Amniotic stem cell (primary cell): ENCODE measurements around the gene UST.

Experiments used
- DNase-seq: peaks from one replicate; lab custom pipeline; 2025; lab: John Stamatoyannopoulos, UW

Gene UST, protein sequence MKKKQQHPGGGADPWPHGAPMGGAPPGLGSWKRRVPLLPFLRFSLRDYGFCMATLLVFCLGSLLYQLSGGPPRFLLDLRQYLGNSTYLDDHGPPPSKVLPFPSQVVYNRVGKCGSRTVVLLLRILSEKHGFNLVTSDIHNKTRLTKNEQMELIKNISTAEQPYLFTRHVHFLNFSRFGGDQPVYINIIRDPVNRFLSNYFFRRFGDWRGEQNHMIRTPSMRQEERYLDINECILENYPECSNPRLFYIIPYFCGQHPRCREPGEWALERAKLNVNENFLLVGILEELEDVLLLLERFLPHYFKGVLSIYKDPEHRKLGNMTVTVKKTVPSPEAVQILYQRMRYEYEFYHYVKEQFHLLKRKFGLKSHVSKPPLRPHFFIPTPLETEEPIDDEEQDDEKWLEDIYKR

DNA sequence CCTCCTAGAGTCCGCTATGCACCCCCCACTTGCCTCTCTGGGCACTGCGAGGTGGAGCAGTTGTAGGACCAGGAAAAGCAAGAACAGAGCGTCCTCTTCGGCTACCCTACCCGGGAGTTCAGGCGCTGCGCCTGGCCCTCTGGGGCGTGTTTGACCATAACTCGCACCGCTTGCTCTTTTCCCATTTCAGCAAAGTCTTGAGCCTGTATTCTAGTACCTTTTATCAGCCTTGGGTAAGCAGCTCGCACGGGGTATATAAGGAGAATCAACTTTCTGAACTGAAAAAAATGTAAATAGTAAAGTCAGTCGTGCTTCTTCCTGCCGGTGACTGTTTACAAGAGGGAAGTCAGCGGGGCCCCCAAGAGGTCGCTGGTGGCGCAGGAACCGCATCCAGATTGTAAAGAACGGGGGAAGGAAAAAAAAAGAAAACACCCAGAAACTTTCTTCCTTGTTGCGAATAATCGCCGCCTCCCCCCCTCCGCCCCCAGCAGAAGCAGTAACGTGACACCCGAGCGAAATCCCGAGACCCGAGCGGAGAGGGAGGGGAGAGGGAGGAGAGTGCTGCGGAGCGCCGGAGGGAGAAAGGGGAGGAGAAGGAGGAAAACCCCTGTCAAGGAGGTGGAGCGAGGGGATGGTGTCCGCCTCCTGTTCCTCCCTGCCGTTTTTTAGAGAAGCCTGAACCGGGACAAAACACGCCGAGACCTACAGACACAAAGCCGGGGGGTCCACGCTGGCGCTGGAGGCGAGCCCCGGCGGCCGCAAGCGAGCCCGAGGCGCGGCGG is at the start of gene UST:
Gene UST, plus strand, starts transcription at position 668 of the 782 bp plus-strand sequence. CDS start 401 bp downstream, outside the sequence.
- peak; percentile 86 for DNase-seq

DNA sequence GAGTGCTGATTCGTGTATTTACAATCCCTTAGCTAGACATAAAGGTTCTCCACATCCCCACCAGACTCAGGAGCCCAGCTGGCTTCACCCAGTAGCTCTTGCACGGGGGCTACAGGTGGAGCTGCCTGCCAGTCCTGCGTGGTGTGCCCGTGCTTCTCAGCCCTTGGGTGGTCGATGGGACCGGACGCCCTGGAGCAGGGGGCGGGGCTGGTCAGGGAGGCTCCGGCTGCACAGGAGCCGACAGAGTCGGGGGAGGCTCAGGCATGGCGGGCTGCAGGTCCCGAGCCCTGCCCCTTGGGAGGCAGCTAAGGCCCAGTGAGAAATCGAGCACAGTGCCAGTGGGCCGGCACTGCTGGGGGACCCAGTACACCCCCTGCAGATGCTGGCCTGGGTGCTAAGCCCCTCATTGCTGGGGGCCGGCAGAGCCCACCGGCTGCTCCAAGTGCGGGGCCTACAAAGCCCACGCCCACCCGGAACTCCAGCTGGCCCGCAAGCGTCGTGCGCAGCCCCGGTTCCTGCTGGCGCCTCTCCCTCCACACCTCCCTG is 48.9 kb upstream of the UST start:
- no peak for DNase-seq

DNA sequence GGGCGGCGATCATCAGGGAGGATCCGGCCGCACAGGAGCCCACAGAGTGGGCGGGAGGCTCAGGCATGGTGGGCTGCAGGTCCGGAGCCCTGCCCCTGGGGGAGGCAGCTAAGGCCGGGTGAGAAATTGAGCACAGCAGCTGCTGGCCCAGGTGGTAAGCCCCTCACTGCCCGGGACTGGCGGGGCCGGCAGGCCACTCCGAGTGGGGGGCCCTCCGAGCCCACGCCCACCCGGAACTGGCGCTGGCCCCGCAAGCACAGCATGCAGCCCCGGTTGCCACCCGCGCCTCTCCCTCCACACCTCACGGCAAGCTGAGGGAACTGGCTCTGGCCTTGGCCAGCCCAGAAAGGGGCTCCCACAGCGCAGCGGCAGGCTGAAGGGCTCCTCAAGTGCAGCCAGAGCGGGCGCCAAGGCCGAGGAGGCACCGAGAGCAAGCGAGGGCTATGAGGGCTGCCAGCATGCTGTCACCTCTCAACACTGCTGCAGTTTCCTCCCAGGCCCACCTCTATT is 48.1 kb upstream of the UST start:
- no peak for DNase-seq

DNA sequence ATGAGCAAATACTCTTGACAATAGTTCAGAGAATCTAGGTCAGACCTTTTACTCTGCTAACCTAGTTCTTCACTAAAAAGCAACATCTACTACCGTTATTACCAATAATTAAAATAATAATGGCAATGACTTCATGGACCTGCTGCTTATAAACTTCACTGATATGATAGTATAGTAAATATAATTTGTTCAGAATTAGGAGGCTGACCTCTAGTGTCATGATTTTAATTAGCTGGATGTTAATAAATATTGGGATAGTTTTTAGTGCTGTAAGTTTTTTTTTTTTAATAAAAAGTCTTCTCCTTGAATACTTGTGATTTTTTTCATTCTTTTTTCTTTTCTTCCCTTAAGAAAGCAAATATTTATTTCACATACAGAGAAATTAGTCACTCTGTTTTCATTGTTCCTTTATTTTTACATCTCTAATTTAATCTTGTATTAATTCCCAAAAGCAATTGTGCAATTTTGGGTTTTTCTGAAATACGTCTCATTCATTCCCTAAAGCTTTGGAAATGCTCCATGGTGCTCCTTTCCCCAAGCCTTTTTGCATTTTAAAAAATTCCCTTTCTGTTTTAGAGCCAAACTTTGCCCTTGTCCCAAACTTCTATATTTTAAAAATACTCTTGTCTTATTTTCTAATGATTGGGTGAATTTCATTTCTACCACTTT is 46.6 kb upstream of the UST start:
- DNase-seq, result no peak

DNA sequence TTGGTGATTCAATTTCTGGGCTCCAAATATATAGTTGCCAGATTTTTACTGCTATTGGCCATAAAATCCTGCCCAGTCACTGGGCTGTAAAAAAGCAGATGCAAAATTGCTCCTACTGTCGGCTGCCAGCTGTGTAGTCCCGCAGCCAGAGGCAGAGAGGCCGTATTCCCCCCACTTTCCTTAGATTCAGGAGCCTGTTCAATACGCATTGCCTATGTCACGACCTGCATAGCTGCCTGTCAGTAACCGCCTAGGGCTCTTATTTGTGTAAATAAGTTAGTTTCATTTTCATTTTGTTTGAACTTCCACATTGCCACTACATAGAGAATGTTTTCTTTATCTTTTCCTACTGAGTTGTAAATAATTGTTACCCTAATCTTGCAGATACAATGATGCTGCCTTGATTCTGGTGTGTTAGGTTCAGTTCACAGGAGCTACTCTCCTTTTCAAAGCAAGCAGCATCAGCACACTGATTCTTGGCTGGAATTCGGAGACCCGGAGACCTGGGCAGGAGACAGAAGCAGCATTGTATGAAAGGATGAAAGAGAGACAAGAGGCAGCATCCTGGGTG is 46.0 kb upstream of the UST start:
- DNase-seq, result no peak

DNA sequence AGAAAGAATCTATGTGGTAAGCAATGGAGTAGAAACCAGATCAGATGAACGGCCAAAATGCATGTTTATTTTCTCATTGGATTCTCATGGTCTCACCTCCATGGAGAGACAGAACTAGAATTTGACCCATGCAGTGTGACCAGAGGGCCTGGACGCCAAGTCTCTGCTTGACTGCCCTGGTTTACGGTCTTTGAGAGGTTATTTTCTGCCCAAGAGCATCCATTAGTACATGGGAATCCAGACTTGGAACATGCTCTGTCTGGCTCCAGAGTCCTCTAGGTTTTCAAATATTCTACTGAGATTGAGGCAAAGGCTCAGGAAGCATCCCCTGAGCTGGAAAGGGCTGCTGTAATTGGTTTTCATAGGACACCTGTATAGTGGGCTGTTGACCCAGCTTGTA is 45.5 kb upstream of the UST start:
- no peak for DNase-seq

DNA sequence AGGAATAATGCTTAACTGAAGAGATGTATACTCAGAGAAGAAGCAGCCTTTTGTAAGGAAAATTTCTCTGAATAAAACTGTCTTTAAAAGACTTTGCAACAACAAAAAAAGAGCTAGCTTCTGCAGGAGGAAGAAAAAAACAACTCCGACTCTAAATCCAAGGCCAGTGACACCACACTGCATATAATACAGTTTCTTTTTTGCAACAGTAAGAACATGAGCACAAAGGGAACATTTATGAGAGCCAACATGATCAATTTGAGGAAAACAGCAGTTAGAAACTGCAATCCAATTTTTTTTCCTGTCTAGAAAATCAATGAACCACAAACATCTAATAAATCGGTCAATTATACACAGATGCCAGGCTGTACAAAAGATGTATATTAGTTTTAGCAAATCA is 42.9 kb upstream of the UST start:
- no peak for DNase-seq

DNA sequence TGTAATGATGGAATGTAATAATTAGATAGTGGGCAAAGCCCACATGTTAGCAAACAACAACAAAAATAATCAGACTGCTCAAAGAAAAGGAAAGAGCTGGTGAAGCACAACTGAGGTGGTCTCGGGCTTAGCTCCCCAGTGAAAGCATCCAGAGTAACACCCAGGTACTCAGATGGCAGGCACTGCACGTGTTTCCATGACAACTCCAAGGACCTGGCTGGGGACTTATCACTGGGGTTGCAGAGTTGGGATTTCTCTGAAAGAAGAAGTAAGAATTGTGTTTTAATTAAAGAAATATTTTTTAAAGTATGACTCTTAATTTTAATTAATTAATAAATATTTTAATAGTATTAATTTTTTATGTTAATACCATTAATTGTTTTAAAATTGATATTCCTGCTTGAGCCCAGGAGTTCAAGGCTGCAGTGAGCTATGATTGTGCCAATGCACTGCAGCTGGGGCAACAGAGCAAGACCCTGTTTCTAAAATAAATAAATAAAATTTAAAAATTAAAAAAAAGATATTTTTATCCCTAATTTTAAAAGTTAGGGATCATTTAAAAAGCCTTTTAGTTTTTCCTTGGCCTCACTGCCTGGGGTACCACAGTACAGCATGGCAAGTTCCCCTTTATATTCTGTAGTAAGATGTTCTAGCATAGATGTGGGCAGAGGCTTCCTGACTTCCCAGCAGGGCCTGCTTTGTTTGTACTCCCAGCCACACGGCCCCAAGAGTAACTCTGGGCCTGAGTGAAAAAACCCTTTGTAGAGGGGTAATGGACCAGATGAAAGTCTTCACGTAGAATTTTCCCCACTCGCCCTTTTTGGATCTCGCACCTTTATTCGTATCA is 42.2 kb upstream of the UST start:
- DNase-seq, result no peak

DNA sequence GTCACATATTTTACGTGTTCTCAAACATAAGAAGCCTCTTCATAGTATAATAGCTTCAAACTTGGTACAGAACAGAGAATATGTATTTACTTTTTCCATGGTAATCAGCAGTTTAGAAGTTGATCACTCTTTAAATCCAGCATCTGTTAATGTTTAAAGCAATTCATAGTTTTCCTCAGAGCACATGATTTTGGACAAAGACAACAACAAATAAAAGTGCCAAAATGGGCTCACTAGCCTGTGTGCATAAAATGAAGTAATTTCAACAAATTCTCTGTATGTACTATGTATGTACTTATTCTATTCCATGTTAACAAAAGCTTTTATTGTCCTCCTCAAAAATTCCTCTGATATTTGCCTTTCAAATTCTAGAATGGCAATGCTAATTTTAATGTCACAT is 38.1 kb upstream of the UST start:
- DNase-seq, result no peak

DNA sequence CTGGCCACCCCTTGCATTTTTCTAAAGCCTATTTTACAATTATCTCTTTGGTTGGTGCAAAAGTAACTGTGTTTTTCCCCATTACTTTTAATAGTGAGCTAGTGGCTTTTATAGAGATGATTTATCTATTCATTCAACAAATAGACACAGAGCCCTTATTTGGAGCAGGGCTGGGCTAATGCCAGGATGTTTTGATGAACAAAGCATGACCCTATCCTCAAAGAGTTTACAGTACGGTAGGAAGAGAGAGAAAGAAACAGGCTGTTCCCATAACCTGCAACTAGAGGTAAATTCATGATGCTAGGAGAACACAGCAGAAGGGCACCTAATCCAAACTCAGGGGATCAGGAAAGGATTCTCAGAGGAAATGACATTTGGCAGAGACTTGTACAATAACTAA is 37.3 kb upstream of the UST start:
- no peak for DNase-seq

DNA sequence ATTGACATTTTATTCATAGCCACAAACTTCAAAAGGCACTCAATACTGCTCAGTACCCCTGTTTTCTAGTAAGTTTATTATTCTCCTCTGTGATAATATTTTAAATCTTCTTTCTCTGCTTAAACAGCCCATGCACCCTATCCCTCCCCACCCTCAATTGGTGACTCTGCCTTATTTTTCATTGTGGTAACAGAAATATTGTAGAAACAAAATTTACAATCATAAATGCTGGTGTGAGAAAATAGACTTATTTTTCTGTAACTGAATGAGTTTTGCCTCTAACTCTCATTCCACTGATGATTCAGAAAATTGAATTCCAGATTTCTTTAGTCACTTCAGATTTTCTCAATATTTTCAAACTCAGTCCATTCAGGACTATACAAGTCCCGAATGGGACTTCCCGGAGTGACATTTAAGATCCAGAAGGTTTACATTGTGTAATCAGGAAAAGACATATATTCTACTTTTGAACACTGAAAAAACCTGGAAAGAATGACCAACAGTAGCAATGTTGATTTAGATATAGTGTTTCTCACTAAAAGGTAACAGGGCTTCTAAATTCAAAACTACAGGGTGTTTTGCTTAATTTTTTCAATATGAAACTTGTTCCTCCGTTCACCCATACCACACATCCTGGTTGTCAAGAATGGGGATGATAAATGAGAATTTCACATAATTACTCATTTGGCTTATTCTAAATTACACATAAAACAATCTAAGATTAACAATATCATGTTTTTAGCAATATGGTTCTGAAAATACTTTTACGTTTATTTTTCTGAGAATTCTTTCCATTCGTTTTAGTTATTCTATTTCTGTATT is 34.8 kb upstream of the UST start:
- no peak for DNase-seq

DNA sequence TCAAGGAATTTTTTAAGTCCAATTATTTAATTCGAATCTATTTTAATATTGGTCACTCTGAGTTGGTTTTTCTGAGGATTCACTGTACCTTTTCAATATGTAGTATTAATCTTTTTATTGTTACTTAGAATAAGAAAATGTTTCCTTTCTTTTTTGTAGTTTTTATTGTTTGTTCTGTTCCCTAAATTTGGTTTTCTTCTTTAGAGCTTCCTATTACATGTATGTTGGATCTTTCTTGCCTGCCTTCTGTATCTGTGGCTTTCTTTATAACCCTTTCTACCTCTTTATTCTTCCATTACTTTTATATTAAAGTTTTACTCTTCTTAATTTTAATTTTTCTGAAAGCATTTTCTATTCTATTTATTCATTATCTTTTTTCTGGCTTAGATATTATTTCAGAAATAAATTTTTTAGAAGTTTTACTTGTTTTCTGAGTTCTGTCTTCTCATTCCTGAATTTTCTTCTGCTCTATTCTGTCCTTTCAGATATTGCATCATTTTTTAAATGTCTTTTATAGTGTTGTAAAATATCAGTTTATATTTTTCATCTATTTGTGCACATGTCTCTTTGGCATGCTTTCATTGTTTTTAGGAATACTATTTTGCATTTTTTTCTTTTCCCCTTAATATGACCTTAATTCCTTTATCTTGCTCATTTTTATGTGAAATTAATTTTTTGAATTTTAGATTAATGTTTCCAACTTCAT is 33.6 kb upstream of the UST start:
- DNase-seq, result no peak

DNA sequence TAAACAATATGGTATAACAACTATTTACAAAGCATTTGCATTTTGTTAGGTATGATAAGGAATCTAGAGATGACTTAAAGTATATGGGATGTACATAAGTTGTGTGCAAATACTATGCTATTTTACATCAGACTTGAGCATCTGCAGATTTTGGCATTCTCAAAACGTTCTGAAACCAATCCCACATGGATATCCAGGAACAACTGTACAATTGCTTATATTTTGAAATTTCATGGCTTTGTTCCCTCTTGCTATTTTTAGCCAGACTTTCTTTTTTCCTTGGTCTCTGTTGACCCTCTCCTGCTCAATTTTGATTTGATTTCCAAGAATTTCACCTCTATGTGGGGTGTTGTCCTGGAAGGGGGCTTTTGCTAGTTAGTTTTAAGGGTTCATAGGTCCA is 32.9 kb upstream of the UST start:
- no peak for DNase-seq

DNA sequence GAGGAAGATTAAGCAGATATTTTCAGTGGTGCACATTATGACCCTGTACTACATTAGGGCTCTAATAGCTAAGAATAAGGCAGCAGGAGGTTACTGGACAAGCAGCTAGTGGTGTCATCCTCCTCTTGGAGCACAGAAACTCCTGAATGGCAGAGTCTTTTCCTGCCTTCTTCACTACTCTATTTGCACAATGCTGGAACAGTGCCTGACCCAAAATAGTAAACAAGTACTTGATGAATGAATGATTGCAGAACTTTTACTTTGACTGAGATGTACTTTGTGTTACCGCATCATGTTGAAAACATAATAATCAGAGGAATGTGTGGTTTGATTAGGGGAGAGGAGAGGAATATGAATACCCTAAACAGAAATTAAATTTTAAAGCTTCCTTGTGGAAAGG is 30.0 kb upstream of the UST start:
- no peak for DNase-seq

DNA sequence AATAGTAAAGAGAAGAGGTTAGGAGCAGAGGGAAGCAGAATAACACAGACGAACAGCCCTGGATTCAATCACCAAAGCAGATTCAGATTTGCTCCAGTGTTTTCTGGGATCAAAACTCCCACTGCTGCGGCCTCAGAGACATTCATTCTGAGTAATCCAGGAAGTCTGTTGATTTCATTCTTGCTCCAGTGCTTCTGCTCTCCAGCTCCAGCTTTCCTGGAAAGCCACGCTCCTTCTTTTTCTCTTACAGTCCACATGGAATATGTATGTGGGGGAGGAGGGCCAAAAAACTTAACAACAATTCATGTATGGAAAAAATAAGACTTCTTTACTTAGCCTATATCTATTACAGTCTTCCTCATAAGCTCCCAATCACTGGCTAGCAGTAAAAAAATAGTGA is 26.4 kb upstream of the UST start:
- DNase-seq, result no peak

DNA sequence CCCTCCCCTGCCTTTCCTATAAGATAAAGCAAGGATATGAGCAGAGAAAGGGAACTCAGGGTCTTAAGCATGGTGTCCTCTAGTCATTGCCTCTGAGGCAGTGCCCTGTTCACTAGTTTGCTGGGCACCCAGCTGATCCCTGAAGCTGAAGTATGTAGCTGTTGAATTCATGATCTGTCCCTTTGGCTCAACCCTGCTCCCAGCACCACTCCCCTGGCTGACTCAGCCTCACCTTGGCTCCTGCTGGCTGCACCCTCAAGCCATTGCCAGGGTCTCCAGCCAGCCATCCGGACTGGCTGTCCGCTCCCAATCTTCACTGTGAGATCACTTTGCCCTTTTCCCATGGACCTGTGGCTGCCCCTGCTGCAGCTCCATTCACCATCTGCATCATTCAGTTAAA is 25.9 kb upstream of the UST start:
- DNase-seq, result no peak

DNA sequence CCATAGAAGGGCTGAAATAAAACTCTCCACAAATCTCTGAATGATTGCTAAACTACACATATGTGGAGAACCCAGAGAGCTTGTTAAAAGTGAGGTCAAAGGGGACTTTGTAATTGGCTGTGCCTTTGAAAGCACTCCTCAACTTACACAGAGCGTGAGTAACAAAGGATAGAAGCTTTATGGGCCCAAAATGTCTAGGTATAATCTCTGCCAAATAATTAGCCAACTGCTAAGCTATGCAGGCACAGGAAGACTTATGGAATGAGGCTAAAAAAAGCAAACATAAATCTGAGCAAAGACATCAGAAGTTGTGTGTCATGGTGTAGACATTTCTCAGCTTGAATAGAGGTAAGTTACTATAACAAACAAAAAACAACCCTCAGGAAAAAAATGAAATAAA is 23.3 kb upstream of the UST start:
- peak; percentile 30 for DNase-seq

DNA sequence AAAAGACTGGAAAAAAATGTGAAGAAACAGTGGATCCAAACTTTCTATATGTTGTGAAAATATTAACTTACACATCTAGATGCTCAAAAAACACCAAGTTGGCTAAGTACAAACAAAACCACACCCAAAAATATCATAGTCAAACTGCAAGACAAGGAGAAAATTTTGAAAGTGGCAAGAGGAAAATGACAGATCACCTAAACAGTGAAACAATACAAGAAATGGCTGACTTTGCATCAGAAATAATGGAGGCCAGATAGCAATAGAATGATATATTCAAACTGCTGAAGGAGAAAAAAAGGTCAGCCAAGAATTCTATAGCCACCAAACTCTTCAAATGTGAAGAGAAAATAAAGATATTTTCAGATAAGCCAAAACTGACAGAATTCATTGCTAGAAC is 22.4 kb upstream of the UST start:
- no peak for DNase-seq

DNA sequence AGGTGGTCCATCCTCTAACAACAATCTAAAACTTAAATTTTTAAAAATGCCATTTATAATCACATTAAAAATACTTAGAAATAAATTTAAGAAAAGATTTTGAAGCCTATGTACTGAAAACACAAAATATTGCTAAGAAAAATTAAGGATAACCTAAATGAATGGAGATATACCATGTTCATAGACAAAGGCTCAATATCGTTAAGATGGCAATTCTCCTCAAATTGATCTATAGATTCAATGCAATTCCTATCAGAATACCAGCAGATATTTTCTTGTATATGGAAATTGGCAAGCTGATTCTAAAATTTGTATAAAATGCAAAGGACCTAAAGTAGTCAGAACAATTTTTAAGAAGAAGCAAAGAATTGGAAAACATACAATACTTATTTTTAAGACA is 19.7 kb upstream of the UST start:
- no peak for DNase-seq

DNA sequence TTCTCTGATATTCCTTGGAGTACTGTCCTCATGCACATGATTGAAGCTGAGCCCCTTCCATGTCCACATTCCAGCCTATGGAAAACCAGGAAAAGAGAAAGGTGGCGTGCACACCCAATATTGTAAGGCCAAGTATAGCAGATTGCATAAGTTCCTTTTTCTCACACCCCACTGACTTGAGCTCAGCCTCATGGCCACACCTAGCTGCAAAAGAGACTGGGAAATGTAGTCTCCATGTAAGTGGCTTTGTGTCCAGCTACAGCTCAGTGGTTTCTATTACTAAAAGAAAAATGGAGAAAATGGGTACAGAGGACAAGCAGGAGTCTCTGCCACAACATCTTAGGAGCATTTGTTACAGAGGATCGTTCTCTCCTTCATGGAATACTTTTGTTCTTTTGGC is 10.8 kb upstream of the UST start:
- no peak for DNase-seq
